HepG2 (cell line): Measurements from ENCODE around the gene RAPSN. TPM values are rescaled to one million over a fixed set of nuclear protein-coding genes. Genes with fewer than 3 reads are reported as not detected.

Source experiments
- ATM ChIP-seq: fragments of 450-650 bp; IDR thresholded peaks from 2 replicates; pipeline ENCODE4 v1.7.1; 2017; ENCODE audit warnings: mild to moderate bottlenecking, borderline replicate concordance
- FOXK1 ChIP-seq: sonication (generic); formaldehyde crosslinking; IDR thresholded peaks from 2 replicates; pipeline ENCODE4 v1.4.0; 2020; ENCODE audit warnings: low read depth, missing genetic modification reagents, borderline replicate concordance
- MEIS1 ChIP-seq: sonication (generic); formaldehyde crosslinking; IDR thresholded peaks from 2 replicates; pipeline ENCODE4 v1.9.0; 2021; ENCODE audit warnings: mild to moderate bottlenecking, missing genetic modification reagents, moderate library complexity, borderline replicate concordance
- MYC ChIP-seq: sonication (generic); formaldehyde crosslinking; IDR thresholded peaks from 2 replicates; pipeline ENCODE4 v1.9.0; 2021; ENCODE audit warnings: missing genetic modification reagents, borderline replicate concordance
- NBN ChIP-seq: fragments of 450-650 bp; conservative IDR thresholded peaks from 2 replicates; pipeline ENCODE4 v1.6.1; 2017
- PRDM4 ChIP-seq: sonication (generic); formaldehyde crosslinking; IDR thresholded peaks from 2 replicates; pipeline ENCODE4 v1.9.0; 2021; ENCODE audit warnings: missing genetic modification reagents, borderline replicate concordance
- SIX4 ChIP-seq: sonication (generic); formaldehyde crosslinking; IDR thresholded peaks from 2 replicates; pipeline ENCODE4 v1.4.0; 2020; ENCODE audit warnings: missing genetic modification reagents
- U2AF1 ChIP-seq: fragments of 200-400 bp; formaldehyde crosslinking; optimal IDR thresholded peaks from 2 replicates; pipeline ENCODE3; 2017; ENCODE audit warnings: mild to moderate bottlenecking, low read depth, low read length
- YY1 ChIP-seq: IDR thresholded peaks from 2 replicates; pipeline ENCODE4 v1.6.1; 2011; ENCODE audit warnings: low read length, low read depth, moderate library complexity, mild to moderate bottlenecking; ENCODE audit not compliant: insufficient read depth, insufficient replicate concordance
- ZBTB20 ChIP-seq: sonication (generic); formaldehyde crosslinking; IDR thresholded peaks from 2 replicates; pipeline ENCODE4 v1.8.1; 2023; ENCODE audit warnings: missing genetic modification reagents, low read depth, mild to moderate bottlenecking, borderline replicate concordance
- ZNF12 ChIP-seq: sonication (generic); formaldehyde crosslinking; IDR thresholded peaks from 2 replicates; pipeline ENCODE4 v1.5.0; 2020; ENCODE audit warnings: missing genetic modification reagents
- ZNF205 ChIP-seq: IDR thresholded peaks from 2 replicates; pipeline ENCODE4 v1.6.1; 2018; ENCODE audit warnings: missing biosample characterization, missing genetic modification reagents
- ZNF24 ChIP-seq: fragments of 450-650 bp; IDR thresholded peaks from 2 replicates; pipeline ENCODE4 v1.6.1; 2017; ENCODE audit warnings: antibody characterized with exemption, mild to moderate bottlenecking
- ZNF275 ChIP-seq: sonication (generic); formaldehyde crosslinking; IDR thresholded peaks from 2 replicates; pipeline ENCODE4 v1.8.0; 2022; ENCODE audit warnings: missing genetic modification reagents, mild to moderate bottlenecking, inconsistent platforms, borderline replicate concordance
- ZNF430 ChIP-seq: sonication (generic); formaldehyde crosslinking; IDR thresholded peaks from 2 replicates; pipeline ENCODE4 v1.9.0; 2021; ENCODE audit warnings: mild to moderate bottlenecking, missing genetic modification reagents
- ZNF530 ChIP-seq: sonication (generic); formaldehyde crosslinking; IDR thresholded peaks from 2 replicates; pipeline ENCODE4 v1.5.0; 2020; ENCODE audit warnings: low read depth, mild to moderate bottlenecking, missing genetic modification reagents
- ZNF816 ChIP-seq: sonication (generic); formaldehyde crosslinking; IDR thresholded peaks from 2 replicates; pipeline ENCODE4 v1.8.0; 2022; ENCODE audit warnings: missing genetic modification reagents, mild to moderate bottlenecking, borderline replicate concordance
- ZSCAN29 ChIP-seq: sonication (generic); formaldehyde crosslinking; conservative IDR thresholded peaks from 2 replicates; pipeline ENCODE4 v1.4.0; 2020; ENCODE audit warnings: mild to moderate bottlenecking, missing genetic modification reagents
- ZSCAN9 ChIP-seq: IDR thresholded peaks from 2 replicates; pipeline ENCODE4 v1.6.1; 2016; ENCODE audit warnings: borderline replicate concordance
- polyA plus RNA-seq, 8 experiments: library from polyadenylated mRNA; depleted of rRNA in 3 of 8; stranded (reverse) in 7 of 8; unstranded in 1 of 8; fragments of >200 nt; fragmentation: Illumina TruSeq in 4 of 8; extraction: Trizol in 4 of 8; gene quantifications; 2 replicates each; pipeline versions ENCODE4 v1.2.1 to v1.2.3, GENCODE V29; 2011 to 2016; ENCODE audit warnings: low read depth in 4 of 8, missing spikeins in 1 of 8, mixed read lengths in 1 of 8; ENCODE audit not compliant: insufficient read depth in 1 of 8
- total RNA-seq, 5 experiments: library from RNA; depleted of rRNA; stranded (reverse); fragments of >200 nt; fragmentation: Illumina TruSeq; extraction: Trizol; gene quantifications; 2 replicates each; pipeline ENCODE4 v1.2.3, GENCODE V29; 2016; ENCODE audit warnings: low read depth in 1 of 5
- TF ChIP-seq, protein P1 (sequence below): sonication (generic); formaldehyde crosslinking; IDR thresholded peaks from 2 replicates; pipeline ENCODE4 v1.5.0; 2020; ENCODE audit warnings: mild to moderate bottlenecking, missing genetic modification reagents, borderline replicate concordance

Gene RAPSN
- total and polyA plus RNA-seq, 2 of the 13 experiments (the other 11 are each of a cell fraction or from before 2014, with no cell fraction given), result 0.15 to 1.2 TPM

DNA sequence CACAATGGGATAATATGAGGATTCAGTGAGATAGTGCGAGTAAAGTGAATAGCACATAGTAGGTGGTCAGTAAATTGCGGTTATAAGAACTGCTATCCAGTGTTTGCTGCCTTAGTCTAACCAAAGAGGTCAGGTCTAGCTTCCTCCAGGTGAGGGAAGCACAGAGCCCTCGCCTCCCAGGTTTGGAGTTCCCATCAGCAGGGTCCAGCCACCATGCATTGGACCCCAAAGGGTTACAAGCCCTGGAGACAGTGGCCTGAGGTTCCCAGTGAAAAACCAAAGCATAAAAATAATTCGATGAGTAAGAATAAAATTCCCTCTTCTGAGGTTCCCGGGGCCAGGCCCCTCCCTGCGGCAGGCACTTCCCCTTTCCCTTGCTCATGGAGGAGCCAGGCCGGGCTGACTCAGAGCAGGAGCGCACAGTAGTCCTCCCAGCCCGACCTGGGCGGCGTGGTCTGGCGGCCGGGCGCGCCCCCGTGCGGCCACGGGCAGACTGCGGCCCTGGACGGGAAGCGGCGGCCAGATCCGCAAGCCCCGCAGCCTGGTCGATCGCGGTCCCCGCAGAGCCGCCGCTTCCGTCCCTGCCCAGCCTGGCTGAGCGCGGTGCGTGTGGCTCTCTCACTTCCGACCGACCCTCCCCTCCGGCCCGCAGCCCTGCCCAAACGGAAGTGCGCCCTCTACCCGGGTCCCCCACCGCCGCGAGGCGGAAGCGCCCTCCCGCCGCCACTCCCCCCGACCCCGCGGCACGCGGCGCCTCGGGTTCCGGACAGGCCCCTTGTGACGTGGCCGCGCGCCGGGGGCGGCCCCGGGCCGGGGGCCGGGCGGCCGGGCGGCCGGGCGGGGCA lies 41.0 kb downstream of the RAPSN start, which contains the start of gene SLC39A13 (continued):
- TF ChIP-seq ZNF275 (CRISPR knock-in tag) (no peak), NBN (no peak), ZNF816 (CRISPR knock-in tag) (peak; percentile 96; the same call in 1 of the 2 replicates), SIX4 (no peak), YY1 (peak; percentile 86), MYC (CRISPR knock-in tag) (peak; percentile 80; the same call in 1 of the 2 replicates), ATM (no peak), MEIS1 (CRISPR knock-in tag) (peak; percentile 58), ZBTB20 (peak; percentile 32; the same call in 1 of the 2 replicates), ZNF430 (CRISPR knock-in tag) (peak; percentile 88), ZSCAN9 (no peak; the same call in 1 of the 2 replicates), ZNF205 (CRISPR knock-in tag) (no peak), PRDM4 (CRISPR knock-in tag) (no peak), ZNF24 (0 out of 2 replicates have a peak, but pooled peaks have one; percentile 36), FOXK1 (CRISPR knock-in tag) (peak; percentile 87; the same call in 1 of the 2 replicates), ZNF530 (CRISPR knock-in tag) (no peak), ZSCAN29 (CRISPR knock-in tag) (0 out of 2 replicates have a peak, but pooled peaks have one; percentile 44), U2AF1 (peak; percentile 20), ZNF12 (peak; percentile 42; the same call in 1 of the 2 replicates)
- TF ChIP-seq, protein P1, sequence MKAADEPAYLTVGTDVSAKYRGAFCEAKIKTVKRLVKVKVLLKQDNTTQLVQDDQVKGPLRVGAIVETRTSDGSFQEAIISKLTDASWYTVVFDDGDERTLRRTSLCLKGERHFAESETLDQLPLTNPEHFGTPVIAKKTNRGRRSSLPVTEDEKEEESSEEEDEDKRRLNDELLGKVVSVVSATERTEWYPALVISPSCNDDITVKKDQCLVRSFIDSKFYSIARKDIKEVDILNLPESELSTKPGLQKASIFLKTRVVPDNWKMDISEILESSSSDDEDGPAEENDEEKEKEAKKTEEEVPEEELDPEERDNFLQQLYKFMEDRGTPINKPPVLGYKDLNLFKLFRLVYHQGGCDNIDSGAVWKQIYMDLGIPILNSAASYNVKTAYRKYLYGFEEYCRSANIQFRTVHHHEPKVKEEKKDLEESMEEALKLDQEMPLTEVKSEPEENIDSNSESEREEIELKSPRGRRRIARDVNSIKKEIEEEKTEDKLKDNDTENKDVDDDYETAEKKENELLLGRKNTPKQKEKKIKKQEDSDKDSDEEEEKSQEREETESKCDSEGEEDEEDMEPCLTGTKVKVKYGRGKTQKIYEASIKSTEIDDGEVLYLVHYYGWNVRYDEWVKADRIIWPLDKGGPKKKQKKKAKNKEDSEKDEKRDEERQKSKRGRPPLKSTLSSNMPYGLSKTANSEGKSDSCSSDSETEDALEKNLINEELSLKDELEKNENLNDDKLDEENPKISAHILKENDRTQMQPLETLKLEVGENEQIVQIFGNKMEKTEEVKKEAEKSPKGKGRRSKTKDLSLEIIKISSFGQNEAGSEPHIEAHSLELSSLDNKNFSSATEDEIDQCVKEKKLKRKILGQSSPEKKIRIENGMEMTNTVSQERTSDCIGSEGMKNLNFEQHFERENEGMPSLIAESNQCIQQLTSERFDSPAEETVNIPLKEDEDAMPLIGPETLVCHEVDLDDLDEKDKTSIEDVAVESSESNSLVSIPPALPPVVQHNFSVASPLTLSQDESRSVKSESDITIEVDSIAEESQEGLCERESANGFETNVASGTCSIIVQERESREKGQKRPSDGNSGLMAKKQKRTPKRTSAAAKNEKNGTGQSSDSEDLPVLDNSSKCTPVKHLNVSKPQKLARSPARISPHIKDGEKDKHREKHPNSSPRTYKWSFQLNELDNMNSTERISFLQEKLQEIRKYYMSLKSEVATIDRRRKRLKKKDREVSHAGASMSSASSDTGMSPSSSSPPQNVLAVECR (CRISPR knock-in tag), result peak; percentile 83; the same call in 1 of the 2 replicates
